ENCODE results near the gene INTS11. TPM values are rescaled to one million over a fixed set of nuclear protein-coding genes. Genes with fewer than 3 reads are reported as not detected.

The INTS11 gene
- total and polyA plus RNA-seq, 2 of the 8 experiments (the other 6 are each of a cell fraction or from before 2014, with no cell fraction given): 113 to 243 TPM

- TF ChIP-seq SRF (IDR thresholded peaks at IDR 0.05; ENCODE audit: low read depth, low read length) (no peak), GABPA (IDR thresholded peaks at IDR 0.05; ENCODE audit: borderline replicate concordance, insufficient read depth, low read length) (peak; percentile 86), PHF8 (conservative IDR thresholded peaks at IDR 0.05; ENCODE audit: low read depth, low read length) (peak; percentile 76), E2F6 (IDR thresholded peaks at IDR 0.05) (peak; percentile 56), TCF12 (IDR thresholded peaks at IDR 0.05; ENCODE audit: low read depth, low read length) (no peak), CBX5 (IDR thresholded peaks at IDR 0.05; ENCODE audit: low read depth, low read length) (no peak)
These were observed 50.8 kb downstream of the INTS11 start, which contains the start of gene UBE2J2 (continued) for GRCh38 chr1:1273512-1274298.

Measured in H1 (cell line).